ENCODE measurements around the gene CCDC12. TPM values are rescaled to one million over a fixed set of nuclear protein-coding genes. Genes with fewer than 3 reads are reported as not detected.
A peak's percentile ranks its signal among the peaks of the same experiment; 100 is the strongest.

CCDC12 gene
- 10 to 100 TPM; 55.5 to 87.5 (median 67.5) TPM for total RNA-seq

DNA sequence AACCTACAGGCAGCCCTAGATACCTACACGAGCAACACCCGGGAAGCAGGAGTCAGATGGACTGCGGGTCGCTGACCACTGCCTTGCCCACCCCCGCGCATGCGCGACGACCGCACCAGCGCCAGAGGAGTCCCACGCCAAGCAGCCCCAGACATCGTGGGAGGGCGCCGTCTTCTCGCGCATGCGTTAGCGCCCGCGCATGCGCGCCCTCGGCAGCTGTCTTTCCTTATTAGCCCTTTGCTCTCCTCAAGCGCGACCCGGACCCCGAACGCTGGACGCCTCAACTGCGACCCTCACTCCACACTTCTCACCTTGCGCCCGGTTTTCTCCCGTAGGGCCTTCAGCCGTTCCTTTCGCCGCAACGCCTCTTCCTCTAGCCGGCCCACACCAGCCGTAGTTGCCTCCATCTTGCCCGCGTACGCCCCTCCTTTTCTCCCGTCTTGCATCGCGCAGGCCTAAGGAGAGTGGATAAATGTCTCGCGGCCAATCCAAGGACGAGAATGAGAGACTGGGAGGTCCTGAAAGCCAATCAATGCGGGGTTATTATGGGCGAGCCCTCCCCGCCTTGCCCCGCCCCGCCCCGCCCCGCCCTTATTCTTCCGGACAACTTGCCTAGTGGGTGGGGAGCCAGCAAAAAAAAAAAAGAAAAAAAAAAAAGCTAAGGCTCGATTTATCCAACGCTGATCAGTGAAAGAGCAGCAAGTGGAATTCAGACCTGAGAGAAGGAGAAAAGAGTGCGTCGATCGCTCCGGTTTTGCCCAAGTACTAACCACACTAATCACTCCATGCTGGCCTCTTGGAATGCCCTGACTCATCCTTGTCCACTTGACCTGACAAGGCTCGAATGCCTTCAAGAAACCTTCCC lies at the start of gene CCDC12:
Gene CCDC12, minus strand, starts transcription at position 420 of the 865 bp plus-strand sequence. Its CDS starts 13 bp downstream, at position 407.
- TF ChIP-seq, protein P1, sequence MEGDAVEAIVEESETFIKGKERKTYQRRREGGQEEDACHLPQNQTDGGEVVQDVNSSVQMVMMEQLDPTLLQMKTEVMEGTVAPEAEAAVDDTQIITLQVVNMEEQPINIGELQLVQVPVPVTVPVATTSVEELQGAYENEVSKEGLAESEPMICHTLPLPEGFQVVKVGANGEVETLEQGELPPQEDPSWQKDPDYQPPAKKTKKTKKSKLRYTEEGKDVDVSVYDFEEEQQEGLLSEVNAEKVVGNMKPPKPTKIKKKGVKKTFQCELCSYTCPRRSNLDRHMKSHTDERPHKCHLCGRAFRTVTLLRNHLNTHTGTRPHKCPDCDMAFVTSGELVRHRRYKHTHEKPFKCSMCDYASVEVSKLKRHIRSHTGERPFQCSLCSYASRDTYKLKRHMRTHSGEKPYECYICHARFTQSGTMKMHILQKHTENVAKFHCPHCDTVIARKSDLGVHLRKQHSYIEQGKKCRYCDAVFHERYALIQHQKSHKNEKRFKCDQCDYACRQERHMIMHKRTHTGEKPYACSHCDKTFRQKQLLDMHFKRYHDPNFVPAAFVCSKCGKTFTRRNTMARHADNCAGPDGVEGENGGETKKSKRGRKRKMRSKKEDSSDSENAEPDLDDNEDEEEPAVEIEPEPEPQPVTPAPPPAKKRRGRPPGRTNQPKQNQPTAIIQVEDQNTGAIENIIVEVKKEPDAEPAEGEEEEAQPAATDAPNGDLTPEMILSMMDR (IDR thresholded peaks at IDR 0.05), result peak in 1 of 6 experiments; percentile 31
- peak in 3 of 4 donors; percentile 50 to 85 (median 71) for TF ChIP-seq POLR2A (IDR thresholded peaks at IDR 0.05)

DNA sequence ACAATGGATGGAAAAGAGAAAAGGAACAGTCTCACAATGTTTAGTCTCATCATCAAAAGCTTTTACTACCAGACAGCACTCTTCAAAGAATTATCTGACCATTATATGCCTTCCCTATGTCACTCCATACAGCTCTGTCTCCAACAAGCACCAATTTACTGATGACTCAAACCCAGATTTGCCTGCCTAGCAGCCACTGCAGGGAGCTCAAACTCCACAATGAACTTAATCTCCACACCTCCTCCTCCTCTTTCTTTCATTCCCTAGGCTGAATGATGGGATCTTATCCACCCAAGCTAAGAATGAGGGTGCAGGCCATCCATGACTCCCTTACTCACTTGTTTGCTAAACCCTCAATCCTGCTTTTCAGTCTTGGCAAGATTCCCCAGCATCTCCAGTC lies 48.4 kb upstream of the CCDC12 start:
- Histone ChIP-seq H3K9me3 (no peaks in the 10 kb centered on the region), H3K27me3 (no peaks in the 10 kb centered on the region), H3K4me1 (peaks cover 0 to 51% (median 9%) of the 10 kb centered on the region in 3 donors), H3K36me3 (peaks cover 0 to 41% (median 0%) of the 10 kb centered on the region in 3 donors), H3K4me3 (no peak overlapping the region), H3K27ac (peak overlapping the region in 2 of 4 donors; percentile 36 to 44)
- DNase-seq, result no peak
- TF ChIP-seq, protein P1 (IDR thresholded peaks at IDR 0.05), result no peak
- TF ChIP-seq POLR2A (IDR thresholded peaks at IDR 0.05), result no peak
- intact Hi-C loops (cut with DNase I), result no loop called here

More for the DNA sequence above, at the start of gene CCDC12:
- Histone ChIP-seq H3K27me3 (no peaks in the 10 kb centered on the region), H3K27ac (peak within 1 kb of the TSS; percentile 91 to 99 (median 97)), H3K4me3 (peak within 1 kb of the TSS; percentile 45 to 83 (median 74)), H3K4me1 (peaks cover 24 to 86% (median 57%) of the 10 kb centered on the region in 3 donors), H3K9me3 (no peaks in the 10 kb centered on the region), H3K36me3 (peaks cover 0 to 2% (median 0%) of the 10 kb centered on the region in 3 donors)
- WGBS, 2 donors, result 1% methylated on average over 45 to 63 of the region's 64 CpGs
- intact Hi-C loops (cut with DNase I), result loop anchor here (5.0 kb wide), 1 partner anchor 39 kb away; no protein-coding TSS in a partner anchor
- DNase-seq, result peak; percentile 92

DNA sequence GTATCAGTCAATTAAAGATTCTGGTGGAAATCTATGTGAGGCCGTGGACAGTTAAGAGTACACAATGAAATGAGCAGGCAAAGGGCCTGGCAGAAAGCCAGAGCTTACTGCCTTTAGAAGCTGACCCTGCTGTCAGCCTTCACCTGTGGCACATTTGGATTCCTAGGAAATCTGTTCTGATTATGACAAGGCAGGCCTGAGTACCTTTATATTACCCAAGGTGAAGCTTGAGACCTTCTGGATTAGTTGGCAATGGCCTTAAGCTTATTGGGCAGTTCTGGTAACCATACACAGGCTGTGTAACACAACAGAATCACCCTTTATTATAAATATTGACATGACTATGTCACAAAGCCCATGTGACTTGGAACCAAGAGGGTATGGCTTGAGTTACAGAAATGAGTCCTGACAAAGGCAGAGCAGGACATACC lies 46.1 kb upstream of the CCDC12 start:
- intact Hi-C loops (cut with DNase I), result no loop called here
- H3K4me3 ChIP-seq, result no peak overlapping the region
- TF ChIP-seq POLR2A (IDR thresholded peaks at IDR 0.05), result no peak
- TF ChIP-seq, protein P1 (IDR thresholded peaks at IDR 0.05), result no peak
- peaks cover 0 to 44% (median 3%) of the 10 kb centered on the region in 3 donors for H3K36me3 ChIP-seq
- H3K9me3 ChIP-seq, result no peaks in the 10 kb centered on the region
- H3K4me1 ChIP-seq, result peaks cover 0 to 74% (median 9%) of the 10 kb centered on the region in 3 donors
- H3K27ac ChIP-seq, result peak overlapping the region in 2 of 4 donors; percentile 13 to 18
- no peak for DNase-seq
- H3K27me3 ChIP-seq, result no peaks in the 10 kb centered on the region
- 67 to 70% methylated on average over 1 of the region's 1 CpG for WGBS, 2 donors

DNA sequence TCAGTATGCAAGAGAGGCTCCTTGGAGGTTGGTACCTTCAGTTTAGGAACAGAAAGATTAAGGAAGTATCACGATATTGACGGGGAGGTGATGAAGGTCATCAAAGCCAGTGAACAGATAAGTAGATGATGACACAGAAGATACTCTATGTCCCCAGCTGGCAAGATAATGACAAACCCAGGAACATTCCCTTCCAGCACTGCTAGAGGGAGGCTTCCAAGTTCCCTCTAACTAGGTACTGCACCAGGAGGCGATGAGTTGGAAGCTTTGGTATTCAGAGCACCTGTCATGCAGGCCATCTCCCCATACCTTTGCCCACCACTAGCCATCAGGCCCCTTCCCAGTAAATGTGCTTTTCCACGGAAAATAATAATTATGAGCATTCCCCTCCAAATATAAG lies 43.8 kb upstream of the CCDC12 start:
- no peaks in the 10 kb centered on the region for H3K9me3 ChIP-seq
- 90 to 98% methylated on average over 4 of the region's 4 CpGs for WGBS, 2 donors
- peaks cover 7 to 51% (median 14%) of the 10 kb centered on the region in 3 donors for H3K36me3 ChIP-seq
- peak overlapping the region in 2 of 4 donors; percentile 58 to 61 for H3K27ac ChIP-seq
- no peak for TF ChIP-seq POLR2A (IDR thresholded peaks at IDR 0.05)
- TF ChIP-seq, protein P1 (IDR thresholded peaks at IDR 0.05), result no peak
- peaks cover 0 to 73% (median 9%) of the 10 kb centered on the region in 3 donors for H3K4me1 ChIP-seq
- H3K27me3 ChIP-seq, result no peaks in the 10 kb centered on the region
- no peak overlapping the region for H3K4me3 ChIP-seq
- DNase-seq, result no peak
- intact Hi-C loops (cut with DNase I), result no loop called here

DNA sequence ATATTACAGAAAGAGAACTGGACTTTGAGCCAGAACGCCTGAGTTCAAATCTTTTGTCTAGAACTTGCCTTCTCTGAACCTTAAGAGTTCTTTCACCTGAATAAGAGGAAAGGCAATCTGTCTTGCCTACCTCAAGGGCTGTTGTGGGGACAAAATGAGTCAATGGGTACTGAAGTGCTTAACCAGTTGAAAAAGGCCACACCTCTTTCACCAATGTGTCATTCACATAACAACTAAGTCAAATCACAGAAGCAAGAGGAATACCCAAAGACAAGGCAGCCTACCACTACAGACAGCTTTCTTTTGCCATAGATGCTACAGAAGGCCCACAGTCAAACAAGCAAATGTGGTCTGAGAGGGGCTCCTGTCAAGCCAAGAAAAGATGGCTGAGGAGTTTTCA lies 42.7 kb upstream of the CCDC12 start:
- WGBS, 2 donors, result 71 to 77% methylated on average over 1 of the region's 1 CpG
- Histone ChIP-seq H3K4me1 (peaks cover 0 to 66% (median 6%) of the 10 kb centered on the region in 3 donors), H3K4me3 (no peak overlapping the region), H3K36me3 (peaks cover 7 to 62% (median 14%) of the 10 kb centered on the region in 3 donors), H3K9me3 (no peaks in the 10 kb centered on the region), H3K27me3 (no peaks in the 10 kb centered on the region), H3K27ac (peak overlapping the region in 2 of 4 donors; percentile 58 to 61)
- no peak for DNase-seq
- no peak for TF ChIP-seq POLR2A (IDR thresholded peaks at IDR 0.05)
- TF ChIP-seq, protein P1 (IDR thresholded peaks at IDR 0.05), result no peak
- intact Hi-C loops (cut with DNase I), result no loop called here
